Left ventricle myocardium inferior (tissue), 1 donor: ENCODE measurements around the gene SPATS2L. TPM values are rescaled to one million over a fixed set of nuclear protein-coding genes. Genes with fewer than 3 reads are reported as not detected.

ENCODE experiments used
- DNase-seq: peaks from one replicate; pipeline ENCODE4 v3.0.0-alpha.2; 2020
- H3K27ac ChIP-seq: fragments of 200-600 bp; replicated peaks from 2 replicates; pipeline ENCODE4 v1.8.0; 2021
- H3K27me3 ChIP-seq: fragments of 200-600 bp; 2 replicates; pipeline ENCODE4 v1.8.0; 2021; ENCODE audit warnings: low read depth
- H3K36me3 ChIP-seq: fragments of 200-600 bp; 2 replicates; pipeline ENCODE4 v1.8.0; 2021
- H3K4me1 ChIP-seq: fragments of 200-600 bp; 2 replicates; pipeline ENCODE4 v1.8.0; 2021
- H3K4me3 ChIP-seq: fragments of 200-600 bp; 2 replicates; pipeline ENCODE4 v1.8.0; 2021; ENCODE audit warnings: mild to moderate bottlenecking, moderate library complexity
- H3K9me3 ChIP-seq: fragments of 200-600 bp; replicated peaks from 2 replicates; pipeline ENCODE4 v1.8.0; 2021
- intact Hi-C: fragments of 100-400 bp; cut with micrococcal nuclease; formaldehyde crosslinking; loops from one replicate; pipeline ENCODE4 v1.11.0; 2022
- total RNA-seq: library from RNA; stranded (reverse); fragmentation: NEBNext Ultra II Directional; extraction: Animal tissue kit (Norgen Biotek cat#: 25700); gene quantifications from one replicate; pipeline ENCODE4 v1.2.1, GENCODE V29; 2021
- TF ChIP-seq, protein P1 (sequence below): fragments of 200-600 bp; IDR thresholded peaks from 2 replicates; pipeline ENCODE4 v1.8.0; 2021; ENCODE audit warnings: antibody characterized with exemption, mild to moderate bottlenecking, borderline replicate concordance
- donor health status: DM: no; HTN: yes; CAD: no; lungs with severe emphysema.

The SPATS2L gene
- total RNA-seq, 1 donor from 2014 or later: 54.9 TPM

DNA sequence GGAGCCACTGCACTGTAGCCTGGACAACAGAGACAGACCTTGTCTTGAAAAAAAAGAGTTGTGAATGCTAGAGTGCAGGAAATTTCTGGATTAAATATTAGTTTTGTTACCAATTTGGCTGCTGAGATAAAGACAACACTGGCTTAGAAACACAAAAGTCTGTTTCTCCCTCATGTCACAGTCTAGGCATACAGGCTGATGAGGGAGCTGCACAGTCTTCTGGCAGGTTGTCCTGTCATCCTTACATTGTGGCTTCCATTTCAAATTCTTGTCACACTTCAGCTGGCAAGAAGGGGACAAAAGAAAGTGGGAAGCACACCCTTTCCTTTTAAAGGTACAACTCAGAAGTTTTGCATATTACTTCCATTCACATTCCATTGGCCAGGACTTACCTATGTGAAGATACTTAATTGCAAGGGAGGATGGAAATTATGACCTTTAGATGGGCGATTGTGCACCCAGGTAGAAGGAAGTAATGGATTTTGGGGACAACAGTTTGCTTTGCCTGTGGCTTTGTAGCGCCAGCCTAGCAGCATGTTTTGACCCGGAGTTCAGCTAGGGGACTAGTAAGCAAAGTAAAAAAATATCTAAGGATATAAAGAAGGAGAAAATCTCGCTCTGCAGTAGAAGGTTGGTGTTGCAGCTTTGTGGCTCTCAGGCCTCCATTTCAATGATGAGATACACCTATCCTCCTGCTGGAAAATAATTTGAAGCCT, 55.9 kb downstream of the SPATS2L start:
- intact Hi-C loops: no loop called here
- H3K4me1 ChIP-seq: peaks cover 38% of the 10 kb centered on the region

DNA sequence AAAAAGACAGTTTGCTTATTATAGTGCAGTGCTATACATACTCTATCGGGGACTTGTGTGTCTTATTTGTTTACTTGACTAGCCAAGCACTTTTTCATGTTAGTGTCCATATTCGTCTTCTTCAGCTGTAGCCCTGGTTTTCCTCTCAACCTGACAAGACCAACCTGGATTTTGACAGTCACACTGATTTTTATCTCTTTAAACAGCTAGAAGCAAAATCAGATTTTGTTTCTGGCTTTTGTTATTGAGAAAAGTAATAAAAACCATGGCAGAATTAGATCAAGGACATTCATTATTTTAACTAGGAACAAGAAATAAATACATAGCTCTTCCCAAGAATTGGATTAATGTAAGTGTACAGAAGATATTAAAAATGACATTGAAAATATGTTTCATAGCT, 56.8 kb downstream of the SPATS2L start:
- TF ChIP-seq, protein P1, sequence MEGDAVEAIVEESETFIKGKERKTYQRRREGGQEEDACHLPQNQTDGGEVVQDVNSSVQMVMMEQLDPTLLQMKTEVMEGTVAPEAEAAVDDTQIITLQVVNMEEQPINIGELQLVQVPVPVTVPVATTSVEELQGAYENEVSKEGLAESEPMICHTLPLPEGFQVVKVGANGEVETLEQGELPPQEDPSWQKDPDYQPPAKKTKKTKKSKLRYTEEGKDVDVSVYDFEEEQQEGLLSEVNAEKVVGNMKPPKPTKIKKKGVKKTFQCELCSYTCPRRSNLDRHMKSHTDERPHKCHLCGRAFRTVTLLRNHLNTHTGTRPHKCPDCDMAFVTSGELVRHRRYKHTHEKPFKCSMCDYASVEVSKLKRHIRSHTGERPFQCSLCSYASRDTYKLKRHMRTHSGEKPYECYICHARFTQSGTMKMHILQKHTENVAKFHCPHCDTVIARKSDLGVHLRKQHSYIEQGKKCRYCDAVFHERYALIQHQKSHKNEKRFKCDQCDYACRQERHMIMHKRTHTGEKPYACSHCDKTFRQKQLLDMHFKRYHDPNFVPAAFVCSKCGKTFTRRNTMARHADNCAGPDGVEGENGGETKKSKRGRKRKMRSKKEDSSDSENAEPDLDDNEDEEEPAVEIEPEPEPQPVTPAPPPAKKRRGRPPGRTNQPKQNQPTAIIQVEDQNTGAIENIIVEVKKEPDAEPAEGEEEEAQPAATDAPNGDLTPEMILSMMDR: no peak
- H3K27ac ChIP-seq: no peak overlapping the region
- intact Hi-C loops: no loop called here
- H3K27me3 ChIP-seq: no peaks in the 10 kb centered on the region
- H3K36me3 ChIP-seq: no peaks in the 10 kb centered on the region
- H3K9me3 ChIP-seq: no peaks in the 10 kb centered on the region
- H3K4me3 ChIP-seq: no peak overlapping the region
- peaks cover 29% of the 10 kb centered on the region for H3K4me1 ChIP-seq
- no peak for DNase-seq

More for the DNA sequence above, 55.9 kb downstream of the SPATS2L start:
- TF ChIP-seq, protein P1: no peak
- no peaks in the 10 kb centered on the region for H3K27me3 ChIP-seq
- H3K27ac ChIP-seq: no peak overlapping the region
- H3K4me3 ChIP-seq: no peak overlapping the region
- H3K36me3 ChIP-seq: no peaks in the 10 kb centered on the region
- H3K9me3 ChIP-seq: no peaks in the 10 kb centered on the region
- DNase-seq: no peak

DNA sequence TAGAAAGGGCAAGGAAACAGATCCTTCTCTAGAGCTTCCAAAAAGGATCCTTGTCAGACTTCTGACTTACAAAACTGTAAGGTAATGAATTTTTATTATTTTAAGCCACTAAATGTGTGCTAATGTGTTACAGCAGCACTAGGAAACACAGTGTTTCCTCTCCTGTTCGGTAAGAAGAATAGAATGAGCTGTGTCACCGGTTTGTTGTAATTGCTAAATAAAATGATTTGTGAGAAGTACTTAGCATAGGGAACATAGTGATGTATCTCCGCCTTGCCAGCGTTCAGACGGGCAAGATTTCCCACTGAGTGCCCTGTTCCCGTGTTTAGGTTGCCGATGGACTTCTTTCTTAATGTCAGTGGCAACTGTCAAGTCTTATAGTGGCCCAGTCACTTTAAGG, 57.6 kb downstream of the SPATS2L start:
- TF ChIP-seq, protein P1: no peak
- intact Hi-C loops: no loop called here
- H3K9me3 ChIP-seq: no peaks in the 10 kb centered on the region

DNA sequence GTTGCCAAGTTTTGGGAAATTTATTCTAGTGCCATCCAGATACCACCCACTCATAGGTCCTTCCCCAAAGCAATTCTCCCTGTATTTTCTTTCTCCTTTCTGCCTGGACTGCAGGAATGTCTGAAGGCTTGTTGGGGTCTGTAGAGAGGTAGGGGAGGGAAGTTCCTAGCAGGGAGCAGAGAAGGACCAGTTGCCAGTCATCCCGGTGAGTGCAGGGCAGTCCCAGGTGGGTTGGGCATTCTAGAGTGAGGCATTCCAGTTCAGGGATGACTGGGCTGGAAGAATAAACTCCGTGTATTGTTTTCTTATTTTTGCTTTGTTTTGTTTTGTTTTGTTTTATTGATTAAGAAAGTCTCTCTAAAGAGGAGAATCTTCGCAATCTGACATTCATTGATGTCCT, 58.1 kb downstream of the SPATS2L start:
- Histone ChIP-seq H3K36me3 (no peaks in the 10 kb centered on the region), H3K4me3 (no peak overlapping the region), H3K9me3 (no peaks in the 10 kb centered on the region), H3K4me1 (peaks cover 16% of the 10 kb centered on the region), H3K27ac (no peak overlapping the region), H3K27me3 (no peaks in the 10 kb centered on the region)
- TF ChIP-seq, protein P1: no peak
- DNase-seq: no peak
- intact Hi-C loops: no loop called here

More for the DNA sequence above, 57.6 kb downstream of the SPATS2L start:
- Histone ChIP-seq H3K4me3 (no peak overlapping the region), H3K27ac (no peak overlapping the region), H3K36me3 (no peaks in the 10 kb centered on the region), H3K4me1 (peaks cover 21% of the 10 kb centered on the region), H3K27me3 (no peaks in the 10 kb centered on the region)
- DNase-seq: no peak

DNA sequence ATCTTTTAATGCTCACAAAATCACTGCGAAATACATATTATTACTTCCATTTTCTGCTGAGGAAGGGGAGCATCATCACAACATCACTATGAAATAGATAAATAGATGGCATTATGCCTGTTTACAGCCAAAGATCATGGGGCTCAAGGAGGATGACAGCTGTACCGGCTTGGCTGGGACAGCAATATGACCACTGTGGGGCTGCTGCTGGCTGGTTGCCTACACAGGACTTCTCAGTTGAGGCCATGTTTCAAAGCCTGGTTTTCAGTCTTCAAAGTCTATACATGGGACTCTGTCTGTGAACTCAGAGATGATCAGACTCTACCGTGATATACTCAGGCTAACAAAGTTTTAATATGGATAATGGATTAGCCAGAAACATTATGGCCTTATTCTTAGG, 58.7 kb downstream of the SPATS2L start:
- no peak for DNase-seq
- no peak overlapping the region for H3K4me3 ChIP-seq
- TF ChIP-seq, protein P1: no peak
- H3K9me3 ChIP-seq: no peaks in the 10 kb centered on the region
- no peaks in the 10 kb centered on the region for H3K27me3 ChIP-seq
- intact Hi-C loops: no loop called here
- peaks cover 10% of the 10 kb centered on the region for H3K4me1 ChIP-seq
- H3K36me3 ChIP-seq: no peaks in the 10 kb centered on the region
- H3K27ac ChIP-seq: no peak overlapping the region
